HepG2 (cell line): ENCODE results near the gene TRMT112. TPM values are rescaled to one million over a fixed set of nuclear protein-coding genes. Genes with fewer than 3 reads are reported as not detected.

Experiments used
- BRD4 ChIP-seq: sonication (generic); formaldehyde crosslinking; IDR thresholded peaks from 2 replicates; pipeline ENCODE4 v1.4.0; 2020; ENCODE audit warnings: missing genetic modification reagents
- GABPB1 ChIP-seq: IDR thresholded peaks from 2 replicates; pipeline ENCODE4 v1.6.1; 2016; ENCODE audit warnings: mild to moderate bottlenecking, missing genetic modification reagents, moderate library complexity, missing compliant biosample characterization
- MTA1 ChIP-seq: sonication (generic); formaldehyde crosslinking; IDR thresholded peaks from 2 replicates; pipeline ENCODE4 v1.4.0; 2020; ENCODE audit warnings: missing genetic modification reagents, mild to moderate bottlenecking, borderline replicate concordance
- NFE2L1 ChIP-seq: sonication (generic); formaldehyde crosslinking; IDR thresholded peaks from 2 replicates; pipeline ENCODE4 v1.4.0; 2020; ENCODE audit warnings: missing genetic modification reagents, mild to moderate bottlenecking, borderline replicate concordance
- REPIN1 ChIP-seq: sonication (generic); formaldehyde crosslinking; IDR thresholded peaks from 2 replicates; pipeline ENCODE4 v1.8.0; 2022; ENCODE audit warnings: missing genetic modification reagents, low read depth, mild to moderate bottlenecking, borderline replicate concordance
- SIN3A ChIP-seq: IDR thresholded peaks from 2 replicates; pipeline ENCODE4 v1.6.1; 2011; ENCODE audit warnings: low read depth, mild to moderate bottlenecking, control low read depth, low read length, borderline replicate concordance
- THAP7 ChIP-seq: sonication (generic); formaldehyde crosslinking; IDR thresholded peaks from 2 replicates; pipeline ENCODE4 v1.8.1; 2023; ENCODE audit warnings: mild to moderate bottlenecking, missing genetic modification reagents
- THYN1 ChIP-seq: sonication (generic); formaldehyde crosslinking; IDR thresholded peaks from 2 replicates; pipeline ENCODE4 v1.8.1; 2023; ENCODE audit warnings: low read depth, mild to moderate bottlenecking, moderate library complexity, missing genetic modification reagents, borderline replicate concordance
- USF2 ChIP-seq, 2 experiments: sonication (generic) in 1 of 2; formaldehyde crosslinking in 1 of 2; IDR thresholded peaks; 2 replicates each; pipeline versions ENCODE4 v1.5.1 to v1.6.1; 2011 to 2020; ENCODE audit warnings: borderline replicate concordance in 1 of 2, low read depth in 1 of 2, low read length in 1 of 2, mild to moderate bottlenecking in 1 of 2, missing genetic modification reagents in 1 of 2, moderate library complexity in 1 of 2
- ZGPAT ChIP-seq: IDR thresholded peaks from 2 replicates; pipeline ENCODE4 v1.6.1; 2016; ENCODE audit warnings: mild to moderate bottlenecking
- ZNF205 ChIP-seq: IDR thresholded peaks from 2 replicates; pipeline ENCODE4 v1.6.1; 2018; ENCODE audit warnings: missing biosample characterization, missing genetic modification reagents
- ZNF235 ChIP-seq: sonication (generic); formaldehyde crosslinking; IDR thresholded peaks from 2 replicates; pipeline ENCODE4 v1.8.1; 2023; ENCODE audit warnings: mild to moderate bottlenecking, missing genetic modification reagents, borderline replicate concordance
- ZNF451 ChIP-seq: sonication (generic); formaldehyde crosslinking; IDR thresholded peaks from 2 replicates; pipeline ENCODE4 v1.5.0; 2020; ENCODE audit warnings: mild to moderate bottlenecking, missing genetic modification reagents
- polyA plus RNA-seq, 8 experiments: library from polyadenylated mRNA; depleted of rRNA in 3 of 8; stranded (reverse) in 7 of 8; unstranded in 1 of 8; fragments of >200 nt; fragmentation: Illumina TruSeq in 4 of 8; extraction: Trizol in 4 of 8; gene quantifications; 2 replicates each; pipeline versions ENCODE4 v1.2.1 to v1.2.3, GENCODE V29; 2011 to 2016; ENCODE audit warnings: low read depth in 4 of 8, missing spikeins in 1 of 8, mixed read lengths in 1 of 8; ENCODE audit not compliant: insufficient read depth in 1 of 8
- total RNA-seq, 5 experiments: library from RNA; depleted of rRNA; stranded (reverse); fragments of >200 nt; fragmentation: Illumina TruSeq; extraction: Trizol; gene quantifications; 2 replicates each; pipeline ENCODE4 v1.2.3, GENCODE V29; 2016; ENCODE audit warnings: low read depth in 1 of 5
- TF ChIP-seq, protein P1 (sequence below): sonication (generic); formaldehyde crosslinking; IDR thresholded peaks from 2 replicates; pipeline ENCODE4 v1.4.0; 2020; ENCODE audit warnings: missing genetic modification reagents, borderline replicate concordance
- TF ChIP-seq, protein P2 (sequence below): sonication (generic); formaldehyde crosslinking; IDR thresholded peaks from 2 replicates; pipeline ENCODE4 v1.4.0; 2020; ENCODE audit warnings: missing genetic modification reagents, borderline replicate concordance

TRMT112 gene
- total and polyA plus RNA-seq, 2 of the 13 experiments (the other 11 are each of a cell fraction or from before 2014, with no cell fraction given) = 186 to 409 TPM

GRCh38 chr11:64268893-64269539 lies 48.3 kb downstream of the TRMT112 start (continued):
- TF ChIP-seq SIN3A = peak; percentile 61; the same call in 1 of the 2 replicates
- peak; percentile 49; the same call in 1 of the 2 replicates for TF ChIP-seq BRD4 (CRISPR knock-in tag)
- no peak for TF ChIP-seq THAP7 (CRISPR knock-in tag)
- TF ChIP-seq REPIN1 (CRISPR knock-in tag) = no peak
- 0 out of 2 replicates have a peak, but pooled peaks have one; percentile 33 for TF ChIP-seq ZNF205 (CRISPR knock-in tag)
- 0 out of 2 replicates have a peak, but pooled peaks have one; percentile 47 for TF ChIP-seq ZNF235
- peak; percentile 2; the same call in 1 of the 2 replicates for TF ChIP-seq GABPB1
- TF ChIP-seq, protein P1, sequence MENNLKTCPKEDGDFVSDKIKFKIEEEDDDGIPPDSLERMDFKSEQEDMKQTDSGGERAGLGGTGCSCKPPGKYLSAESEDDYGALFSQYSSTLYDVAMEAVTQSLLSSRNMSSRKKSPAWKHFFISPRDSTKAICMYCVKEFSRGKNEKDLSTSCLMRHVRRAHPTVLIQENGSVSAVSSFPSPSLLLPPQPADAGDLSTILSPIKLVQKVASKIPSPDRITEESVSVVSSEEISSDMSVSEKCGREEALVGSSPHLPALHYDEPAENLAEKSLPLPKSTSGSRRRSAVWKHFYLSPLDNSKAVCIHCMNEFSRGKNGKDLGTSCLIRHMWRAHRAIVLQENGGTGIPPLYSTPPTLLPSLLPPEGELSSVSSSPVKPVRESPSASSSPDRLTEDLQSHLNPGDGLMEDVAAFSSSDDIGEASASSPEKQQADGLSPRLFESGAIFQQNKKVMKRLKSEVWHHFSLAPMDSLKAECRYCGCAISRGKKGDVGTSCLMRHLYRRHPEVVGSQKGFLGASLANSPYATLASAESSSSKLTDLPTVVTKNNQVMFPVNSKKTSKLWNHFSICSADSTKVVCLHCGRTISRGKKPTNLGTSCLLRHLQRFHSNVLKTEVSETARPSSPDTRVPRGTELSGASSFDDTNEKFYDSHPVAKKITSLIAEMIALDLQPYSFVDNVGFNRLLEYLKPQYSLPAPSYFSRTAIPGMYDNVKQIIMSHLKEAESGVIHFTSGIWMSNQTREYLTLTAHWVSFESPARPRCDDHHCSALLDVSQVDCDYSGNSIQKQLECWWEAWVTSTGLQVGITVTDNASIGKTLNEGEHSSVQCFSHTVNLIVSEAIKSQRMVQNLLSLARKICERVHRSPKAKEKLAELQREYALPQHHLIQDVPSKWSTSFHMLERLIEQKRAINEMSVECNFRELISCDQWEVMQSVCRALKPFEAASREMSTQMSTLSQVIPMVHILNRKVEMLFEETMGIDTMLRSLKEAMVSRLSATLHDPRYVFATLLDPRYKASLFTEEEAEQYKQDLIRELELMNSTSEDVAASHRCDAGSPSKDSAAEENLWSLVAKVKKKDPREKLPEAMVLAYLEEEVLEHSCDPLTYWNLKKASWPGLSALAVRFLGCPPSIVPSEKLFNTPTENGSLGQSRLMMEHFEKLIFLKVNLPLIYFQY (CRISPR knock-in tag) = no peak
- TF ChIP-seq ZNF451 (CRISPR knock-in tag) = no peak
- TF ChIP-seq USF2 (IDR thresholded peaks at IDR 0.05; ENCODE audit: low read depth, low read length) = no peak
- no peak for TF ChIP-seq USF2 (CRISPR knock-in tag; IDR thresholded peaks at IDR 0.05; ENCODE audit: borderline replicate concordance)
- TF ChIP-seq MTA1 (CRISPR knock-in tag) = peak; percentile 28; the same call in 1 of the 2 replicates
- peak; percentile 57 for TF ChIP-seq ZGPAT
- TF ChIP-seq, protein P2, sequence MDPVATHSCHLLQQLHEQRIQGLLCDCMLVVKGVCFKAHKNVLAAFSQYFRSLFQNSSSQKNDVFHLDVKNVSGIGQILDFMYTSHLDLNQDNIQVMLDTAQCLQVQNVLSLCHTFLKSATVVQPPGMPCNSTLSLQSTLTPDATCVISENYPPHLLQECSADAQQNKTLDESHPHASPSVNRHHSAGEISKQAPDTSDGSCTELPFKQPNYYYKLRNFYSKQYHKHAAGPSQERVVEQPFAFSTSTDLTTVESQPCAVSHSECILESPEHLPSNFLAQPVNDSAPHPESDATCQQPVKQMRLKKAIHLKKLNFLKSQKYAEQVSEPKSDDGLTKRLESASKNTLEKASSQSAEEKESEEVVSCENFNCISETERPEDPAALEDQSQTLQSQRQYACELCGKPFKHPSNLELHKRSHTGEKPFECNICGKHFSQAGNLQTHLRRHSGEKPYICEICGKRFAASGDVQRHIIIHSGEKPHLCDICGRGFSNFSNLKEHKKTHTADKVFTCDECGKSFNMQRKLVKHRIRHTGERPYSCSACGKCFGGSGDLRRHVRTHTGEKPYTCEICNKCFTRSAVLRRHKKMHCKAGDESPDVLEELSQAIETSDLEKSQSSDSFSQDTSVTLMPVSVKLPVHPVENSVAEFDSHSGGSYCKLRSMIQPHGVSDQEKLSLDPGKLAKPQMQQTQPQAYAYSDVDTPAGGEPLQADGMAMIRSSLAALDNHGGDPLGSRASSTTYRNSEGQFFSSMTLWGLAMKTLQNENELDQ (CRISPR knock-in tag) = no peak
- TF ChIP-seq THYN1 (CRISPR knock-in tag) = no peak
- TF ChIP-seq NFE2L1 (CRISPR knock-in tag) = no peak
